NCI-H187 treated with DMSO at 0.1 percent for 48 hours (cell line): ENCODE results near the gene APH1B.
"Not testable (repeated sequence)": the region's sequence is repeated elsewhere in the genome, so short reads cannot be mapped to it uniquely, and the experiment has no call there.

Experiments used
- DNase-seq: peaks from one replicate; lab custom pipeline; 2025; lab: John Stamatoyannopoulos, UW

Gene APH1B

GRCh38 chr15:63277038-63277892 lies at the start of gene APH1B:
APH1B (plus strand) TSS chr15:63277605; CDS start chr15:63277624, 19 bp downstream.
- DNase-seq: no peak

- no peak for DNase-seq
Observed at GRCh38 chr15:63227689-63228088, 49.7 kb upstream of the APH1B start.

GRCh38 chr15:63231206-63231605 lies 46.2 kb upstream of the APH1B start:
- DNase-seq: no peak

GRCh38 chr15:63231706-63232105 lies 45.7 kb upstream of the APH1B start:
- no peak for DNase-seq

- DNase-seq: no peak
Observed at GRCh38 chr15:63232405-63232804, 45.0 kb upstream of the APH1B start.

- no peak for DNase-seq
Observed at GRCh38 chr15:63232943-63233342, 44.5 kb upstream of the APH1B start.

- DNase-seq: no peak
Observed at GRCh38 chr15:63233667-63234423, 43.6 kb upstream of the APH1B start.

- no peak for DNase-seq
Observed at GRCh38 chr15:63234451-63234870, 42.9 kb upstream of the APH1B start.

- no peak for DNase-seq
Observed at GRCh38 chr15:63236272-63236671, 41.1 kb upstream of the APH1B start.

GRCh38 chr15:63237086-63237485 lies 40.3 kb upstream of the APH1B start:
- not testable (repeated sequence) for DNase-seq

- DNase-seq: no peak
Observed at GRCh38 chr15:63238171-63238570, 39.2 kb upstream of the APH1B start.

GRCh38 chr15:63238796-63239195 lies 38.6 kb upstream of the APH1B start:
- DNase-seq: no peak

- DNase-seq: no peak
Observed at GRCh38 chr15:63240109-63240508, 37.3 kb upstream of the APH1B start.

- DNase-seq: no peak
Observed at GRCh38 chr15:63241316-63241715, 36.1 kb upstream of the APH1B start.

GRCh38 chr15:63243101-63243500 lies 34.3 kb upstream of the APH1B start:
- DNase-seq: no peak

- DNase-seq: no peak
Observed at GRCh38 chr15:63243776-63244175, 33.6 kb upstream of the APH1B start.

GRCh38 chr15:63244399-63244798 lies 33.0 kb upstream of the APH1B start:
- DNase-seq: no peak

GRCh38 chr15:63244976-63245645 lies 32.3 kb upstream of the APH1B start:
- no peak for DNase-seq

- no peak for DNase-seq
Observed at GRCh38 chr15:63246691-63247469, 30.5 kb upstream of the APH1B start.

- DNase-seq: no peak
Observed at GRCh38 chr15:63250312-63250965, 27.0 kb upstream of the APH1B start.

GRCh38 chr15:63251701-63252100 lies 25.7 kb upstream of the APH1B start:
- DNase-seq: no peak
